Spleen (tissue), 3 donors: ENCODE measurements around the gene ARL5B.

Experiments used
- POLR2A ChIP-seq, 3 donors: fragments of 450-650 bp; IDR thresholded peaks; one replicate each; pipeline ENCODE4 v1.5.1; 2017; ENCODE audit warnings: antibody characterized with exemption in 3 of 3, mild to moderate bottlenecking in 1 of 3
- POLR2AphosphoS5 ChIP-seq, 3 donors: sonication (generic); formaldehyde crosslinking; IDR thresholded peaks; one replicate each; pipeline ENCODE4 v1.5.1; 2017; ENCODE audit warnings: antibody characterized with exemption in 3 of 3

DNA sequence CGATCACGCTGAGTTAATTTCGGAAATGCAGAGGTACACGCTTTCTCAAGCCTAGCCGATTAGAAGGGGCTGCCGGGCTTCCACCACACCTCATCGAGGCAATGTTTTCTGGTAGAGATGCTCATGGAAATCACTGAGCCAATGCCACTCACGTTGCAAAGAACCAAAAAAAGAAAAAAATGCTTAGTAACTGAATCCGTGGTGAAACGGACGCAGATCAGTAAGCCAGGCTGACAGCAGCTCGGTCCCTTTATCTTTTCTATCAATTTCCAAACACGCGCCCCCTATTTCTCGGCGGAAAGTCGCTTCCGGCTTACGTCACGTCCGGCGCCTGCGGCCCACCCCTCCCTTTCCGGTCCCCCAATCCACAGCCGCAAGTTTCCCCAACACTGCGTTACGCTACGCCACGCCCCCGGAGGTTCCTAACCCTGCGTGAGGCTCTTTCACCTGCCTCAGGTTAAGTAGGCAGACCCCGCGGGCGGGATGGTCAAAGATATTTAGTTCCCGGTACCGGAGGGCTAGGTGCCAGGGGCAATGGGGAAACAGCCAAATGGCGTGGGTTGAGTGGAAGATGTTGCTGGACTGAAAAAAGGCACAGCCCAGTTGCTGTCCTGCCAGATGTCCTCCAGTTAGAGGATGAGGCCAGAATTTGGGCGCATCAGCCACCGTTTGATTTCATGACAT lies 7.8 kb upstream of the ARL5B start, which contains the start of gene NSUN6:
- TF ChIP-seq POLR2A (IDR thresholded peaks at IDR 0.05) (peak in 2 of 3 donors; percentile 21 to 50), POLR2AphosphoS5 (IDR thresholded peaks at IDR 0.05) (peak; percentile 94 to 95 (median 94))
